H1 (cell line): Measurements from ENCODE around the gene TMIGD2.

Experiments
- BRCA1 ChIP-seq: IDR thresholded peaks from 2 replicates; pipeline ENCODE4 v1.6.1; 2012; ENCODE audit warnings: low read depth, low read length, improper control_type of control experiment
- TF ChIP-seq, protein P1 (sequence below): IDR thresholded peaks from 2 replicates; pipeline ENCODE4 v1.6.1; 2012; ENCODE audit warnings: inconsistent platforms
- TF ChIP-seq, protein P2 (sequence below), 3 experiments: IDR thresholded peaks; 1 replicate in 2 of 3; 2 replicates in 1 of 3; pipeline versions ENCODE4 v1.5.1 to v1.6.1; 2011; ENCODE audit warnings: low read length in 3 of 3, mild to moderate bottlenecking in 3 of 3, inconsistent platforms in 2 of 3, low read depth in 1 of 3, moderate library complexity in 1 of 3; ENCODE audit not compliant: insufficient read depth in 1 of 3; ENCODE audit errors: control extremely low read depth in 1 of 3

DNA sequence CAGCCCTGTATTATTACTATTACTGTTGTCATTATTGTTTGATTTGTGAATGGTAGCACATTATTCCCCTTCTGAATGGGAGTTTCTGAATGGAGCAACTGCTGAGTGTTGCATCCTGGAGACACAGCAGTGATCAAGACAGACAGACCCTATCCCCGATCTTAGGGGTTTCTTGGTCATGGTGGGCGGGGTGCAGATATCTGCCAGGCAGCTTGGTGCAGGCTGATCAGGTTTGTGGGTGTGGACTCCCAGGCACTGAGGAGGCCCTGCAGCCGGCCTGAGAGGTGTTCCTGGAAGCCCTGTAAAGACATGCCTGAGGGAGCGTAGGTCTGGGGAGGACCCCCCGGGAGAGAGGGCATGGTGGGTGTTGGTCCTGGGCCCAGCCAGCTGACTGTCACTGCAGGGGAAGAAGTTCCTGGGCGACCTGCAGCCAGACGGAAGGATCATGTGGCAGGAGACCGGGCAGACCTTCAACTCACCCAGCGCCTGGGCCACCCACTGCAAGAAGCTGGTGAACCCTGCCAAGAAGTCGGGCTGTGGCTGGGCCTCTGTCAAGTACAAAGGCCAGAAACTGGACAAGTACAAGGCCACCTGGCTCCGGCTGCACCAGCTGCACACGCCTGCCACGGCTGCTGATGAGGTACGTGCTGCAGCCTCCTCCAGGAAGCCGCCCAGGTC lies 43.3 kb upstream of the TMIGD2 start:
- TF ChIP-seq, protein P1, sequence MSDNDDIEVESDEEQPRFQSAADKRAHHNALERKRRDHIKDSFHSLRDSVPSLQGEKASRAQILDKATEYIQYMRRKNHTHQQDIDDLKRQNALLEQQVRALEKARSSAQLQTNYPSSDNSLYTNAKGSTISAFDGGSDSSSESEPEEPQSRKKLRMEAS = no peak
- no peak for TF ChIP-seq BRCA1
- TF ChIP-seq, protein P2, sequence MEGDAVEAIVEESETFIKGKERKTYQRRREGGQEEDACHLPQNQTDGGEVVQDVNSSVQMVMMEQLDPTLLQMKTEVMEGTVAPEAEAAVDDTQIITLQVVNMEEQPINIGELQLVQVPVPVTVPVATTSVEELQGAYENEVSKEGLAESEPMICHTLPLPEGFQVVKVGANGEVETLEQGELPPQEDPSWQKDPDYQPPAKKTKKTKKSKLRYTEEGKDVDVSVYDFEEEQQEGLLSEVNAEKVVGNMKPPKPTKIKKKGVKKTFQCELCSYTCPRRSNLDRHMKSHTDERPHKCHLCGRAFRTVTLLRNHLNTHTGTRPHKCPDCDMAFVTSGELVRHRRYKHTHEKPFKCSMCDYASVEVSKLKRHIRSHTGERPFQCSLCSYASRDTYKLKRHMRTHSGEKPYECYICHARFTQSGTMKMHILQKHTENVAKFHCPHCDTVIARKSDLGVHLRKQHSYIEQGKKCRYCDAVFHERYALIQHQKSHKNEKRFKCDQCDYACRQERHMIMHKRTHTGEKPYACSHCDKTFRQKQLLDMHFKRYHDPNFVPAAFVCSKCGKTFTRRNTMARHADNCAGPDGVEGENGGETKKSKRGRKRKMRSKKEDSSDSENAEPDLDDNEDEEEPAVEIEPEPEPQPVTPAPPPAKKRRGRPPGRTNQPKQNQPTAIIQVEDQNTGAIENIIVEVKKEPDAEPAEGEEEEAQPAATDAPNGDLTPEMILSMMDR (IDR thresholded peaks at IDR 0.05; ENCODE audit: control extremely low read depth in 1 of 3, insufficient read depth in 1 of 3, low read depth in 1 of 3, low read length in 3 of 3) = no peak
